Measurements from ENCODE around the gene NFATC1. TPM values are rescaled to one million over a fixed set of nuclear protein-coding genes. Genes with fewer than 3 reads are reported as not detected.

Gene NFATC1
- total RNA-seq = 1 to 10 TPM; 2.9 to 4.4 TPM
- long read RNA-seq, partial matches to known transcripts = 5 of 6 reads
- long read RNA-seq, other reads (novel, unspliced or antisense) = 1 of 6 reads

GRCh38 chr18:79395761-79396404, at the start of gene NFATC1:
Gene NFATC1, plus strand, starts transcription at chr18:79395930. Its CDS starts 295 bp downstream, at chr18:79396225.
- DNase-seq (peak in 1 of 2 donors; percentile 64), ATAC-seq (no peak)
- intact Hi-C loops (cut with DNase I, micrococcal nuclease) = no loop called here

- intact Hi-C loops (cut with DNase I, micrococcal nuclease) = no loop called here
- DNase-seq (no peak), ATAC-seq (no peak)
Measured at GRCh38 chr18:79345981-79346380, 49.7 kb upstream of the NFATC1 start.

DNA sequence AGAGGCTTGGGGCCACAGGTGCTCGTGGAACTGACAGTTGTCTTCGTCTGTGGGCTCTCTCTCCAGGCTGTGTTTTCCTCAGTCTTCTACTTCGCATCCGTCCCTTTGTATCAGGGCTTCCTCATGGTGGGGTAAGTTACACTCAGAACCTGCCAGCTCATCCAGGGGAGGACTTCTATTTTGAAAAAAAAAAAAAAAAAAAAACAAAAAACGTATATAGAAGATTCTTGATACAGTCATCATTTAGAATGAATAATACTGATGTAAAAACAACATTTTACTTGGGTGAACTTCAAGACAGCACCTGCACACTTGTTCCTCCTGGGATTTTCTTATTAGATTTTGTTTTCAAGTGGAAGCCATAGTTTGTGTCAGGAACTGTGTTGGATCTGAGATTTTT, 47.7 kb upstream of the NFATC1 start:
- no peak for ATAC-seq
- intact Hi-C loops (cut with DNase I, micrococcal nuclease) = no loop called here
- no peak for DNase-seq

- DNase-seq = no peak
- intact Hi-C loops (cut with DNase I, micrococcal nuclease) = no loop called here
- ATAC-seq = no peak
Measured at GRCh38 chr18:79352432-79352831, 43.3 kb upstream of the NFATC1 start.

- DNase-seq (no peak), ATAC-seq (no peak)
- intact Hi-C loops (cut with DNase I, micrococcal nuclease) = no loop called here
Measured at GRCh38 chr18:79353267-79353666, 42.5 kb upstream of the NFATC1 start.

DNA sequence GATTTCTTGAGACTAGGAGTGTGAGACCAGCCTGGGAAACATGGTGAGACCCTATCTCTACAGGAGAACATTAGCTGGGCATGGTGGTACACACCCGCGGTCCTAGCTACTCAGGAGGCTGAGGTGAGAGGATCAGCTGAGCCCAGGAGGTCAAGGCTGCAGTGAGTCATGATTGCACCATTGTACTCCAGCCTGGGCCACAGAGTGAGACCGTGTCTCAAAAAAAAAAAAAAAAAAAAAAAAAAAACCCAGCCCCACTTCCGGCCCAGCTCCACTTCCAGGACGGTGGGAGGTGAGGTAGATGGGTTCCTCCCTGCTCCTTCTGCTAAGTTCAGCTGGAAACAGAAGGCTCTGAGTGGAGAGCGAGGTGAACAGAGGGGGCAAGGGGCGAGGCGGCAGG, 41.4 kb upstream of the NFATC1 start:
- intact Hi-C loops (cut with DNase I, micrococcal nuclease) = no loop called here
- no peak for ATAC-seq
- DNase-seq = no peak

DNA sequence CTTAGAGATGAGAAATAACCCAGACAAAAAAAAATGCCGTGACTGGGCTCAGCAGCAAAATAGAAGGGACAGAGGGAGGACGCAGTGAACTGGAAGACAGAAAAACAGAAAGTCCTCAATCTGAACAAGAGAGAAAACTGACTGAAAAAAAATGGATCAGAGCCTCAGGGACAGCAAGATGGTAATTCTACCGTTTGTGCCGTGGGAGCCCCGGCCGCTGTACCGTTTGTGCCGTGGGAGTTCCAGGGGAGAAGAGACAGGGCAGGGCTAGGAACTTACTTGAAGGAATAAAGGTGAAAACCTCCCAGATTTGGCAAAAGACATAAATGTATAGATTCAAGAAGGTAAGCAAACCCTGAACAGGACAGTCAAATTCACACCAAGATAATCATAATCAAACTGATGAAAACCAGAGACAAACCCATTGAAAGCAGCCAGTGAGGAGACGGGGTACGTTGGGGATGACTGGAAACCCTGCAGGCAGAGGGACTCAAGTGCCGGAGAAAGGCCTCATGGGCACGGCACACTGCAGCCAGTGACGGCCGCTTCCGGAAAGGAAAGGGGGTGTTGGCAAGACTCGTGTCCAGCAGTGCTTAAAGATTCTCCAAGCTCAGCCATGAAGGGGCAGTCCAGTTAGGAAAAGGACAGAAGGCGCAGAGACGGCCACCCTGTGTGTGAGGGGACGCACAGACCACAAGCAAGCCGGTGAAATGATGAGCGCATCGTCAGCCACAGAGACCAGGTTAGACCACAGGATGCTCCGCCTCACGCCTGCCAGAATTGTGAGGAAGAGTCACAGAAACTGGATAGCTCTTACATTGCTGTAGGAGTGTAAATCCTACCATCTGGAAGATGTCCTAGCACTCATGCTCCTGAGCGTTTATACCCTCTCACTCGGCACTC, 40.0 kb upstream of the NFATC1 start:
- ATAC-seq (no peak), DNase-seq (no peak)
- intact Hi-C loops (cut with DNase I, micrococcal nuclease) = no loop called here

DNA sequence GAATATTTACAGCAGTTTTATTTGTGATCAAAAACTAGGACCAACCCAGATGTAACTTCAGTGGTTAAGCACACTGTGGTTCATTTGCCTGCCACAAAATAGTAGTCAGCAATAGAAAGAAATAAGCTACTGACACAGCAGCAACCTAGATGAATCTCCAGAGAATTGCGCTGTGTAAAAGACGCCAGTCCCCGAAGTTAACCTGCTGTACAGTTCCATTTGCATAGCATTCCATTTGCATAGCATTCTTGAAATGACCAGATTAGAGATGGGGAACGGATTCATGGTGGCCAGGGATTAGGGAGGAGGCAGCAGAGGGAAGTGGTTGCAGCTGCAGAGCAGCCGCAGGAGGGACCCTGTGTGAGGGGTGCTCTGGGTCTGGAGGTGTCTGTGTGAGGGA, 39.3 kb upstream of the NFATC1 start:
- no peak for ATAC-seq
- intact Hi-C loops (cut with DNase I, micrococcal nuclease) = no loop called here
- DNase-seq = no peak

GRCh38 chr18:79360933-79361332, 34.8 kb upstream of the NFATC1 start:
- ATAC-seq (no peak), DNase-seq (no peak)
- intact Hi-C loops (cut with DNase I, micrococcal nuclease) = no loop called here

DNA sequence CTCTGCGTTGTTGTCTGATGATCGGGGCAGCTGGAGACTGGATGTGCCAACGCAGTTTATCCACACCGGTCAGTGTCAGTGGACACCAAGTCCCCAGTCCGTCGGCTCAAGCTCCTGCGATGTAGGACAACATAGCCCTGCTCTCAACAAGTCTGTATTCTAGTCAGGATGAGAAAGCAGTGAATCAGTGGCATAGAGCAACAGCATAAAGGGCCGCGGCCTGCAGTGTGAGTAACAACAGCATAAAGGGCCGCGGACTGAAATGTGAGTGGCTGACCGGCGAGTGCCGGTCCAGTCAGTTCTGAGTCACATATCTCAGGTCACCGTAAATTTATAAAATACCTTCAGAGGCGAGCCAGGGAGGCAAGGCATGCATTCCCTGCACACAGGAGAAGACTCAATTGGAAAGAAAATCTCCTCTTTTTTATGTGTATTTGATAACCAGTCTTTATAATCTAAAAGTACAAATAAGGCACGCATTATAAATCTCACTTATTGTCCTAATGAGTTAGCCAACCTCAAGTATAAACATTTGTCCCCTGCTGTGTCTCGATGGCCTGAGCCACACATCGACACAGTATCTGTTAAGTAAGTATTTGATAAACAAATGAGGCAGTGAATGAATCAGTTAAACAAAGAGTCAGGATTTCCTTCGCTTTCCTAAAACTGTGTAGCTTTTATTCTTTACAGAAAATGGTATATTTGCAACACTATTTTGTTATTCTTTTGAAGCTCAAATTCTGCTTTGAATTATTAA, 33.8 kb upstream of the NFATC1 start:
- ATAC-seq (no peak), DNase-seq (no peak)
- intact Hi-C loops (cut with DNase I, micrococcal nuclease) = no loop called here

GRCh38 chr18:79365701-79366100, 30.0 kb upstream of the NFATC1 start:
- no peak for ATAC-seq
- intact Hi-C loops (cut with DNase I, micrococcal nuclease) = no loop called here
- no peak for DNase-seq

DNA sequence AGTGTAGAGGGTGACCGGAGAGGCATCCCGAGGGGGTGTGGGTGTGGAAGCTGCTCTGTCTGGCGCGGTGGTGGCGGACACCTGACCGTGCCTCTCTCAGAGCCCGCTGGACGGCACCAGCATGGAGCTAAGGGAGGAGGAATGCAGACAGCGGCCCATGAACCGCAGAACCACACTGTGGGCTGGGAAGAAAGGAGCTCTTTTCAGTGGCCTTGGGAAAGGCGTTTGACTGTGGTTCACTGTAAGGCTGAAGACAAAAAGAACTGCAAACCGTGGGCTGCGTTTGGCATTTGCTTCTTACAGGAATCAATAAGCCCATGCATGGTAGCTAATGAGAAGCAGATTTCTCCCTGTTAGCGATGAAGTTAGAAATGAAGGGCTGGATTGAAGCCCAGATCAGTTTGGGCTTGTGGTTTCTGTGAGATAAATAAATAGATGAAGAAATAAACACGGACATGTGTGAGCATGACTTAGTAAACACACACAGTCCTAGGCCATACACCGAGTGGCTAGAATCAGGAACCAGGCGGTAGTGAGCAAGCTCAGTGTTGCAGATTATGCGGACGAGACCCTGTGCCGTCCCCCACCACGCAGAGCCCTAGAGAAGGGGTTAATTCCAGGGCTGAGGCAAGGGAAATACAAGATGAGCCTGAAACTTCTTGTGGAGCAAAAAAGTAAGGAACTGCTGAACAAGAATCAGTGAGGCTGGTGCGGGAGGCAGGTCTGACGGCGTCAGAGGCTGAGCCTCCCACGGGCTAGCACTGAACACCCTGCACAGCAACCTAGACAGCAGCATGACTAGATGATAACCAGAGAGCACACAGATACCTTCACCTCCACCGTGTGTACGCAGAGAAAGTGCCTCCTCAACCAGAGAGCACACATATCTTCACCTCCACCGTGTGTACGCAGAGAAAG, 29.3 kb upstream of the NFATC1 start:
- ATAC-seq (no peak), DNase-seq (no peak)
- intact Hi-C loops (cut with DNase I, micrococcal nuclease) = no loop called here

GRCh38 chr18:79367480-79367879, 28.2 kb upstream of the NFATC1 start:
- intact Hi-C loops (cut with DNase I, micrococcal nuclease) = no loop called here
- DNase-seq (no peak), ATAC-seq (no peak)

- ATAC-seq (no peak), DNase-seq (no peak)
- intact Hi-C loops (cut with DNase I, micrococcal nuclease) = no loop called here
Measured at GRCh38 chr18:79367989-79368388, 27.7 kb upstream of the NFATC1 start.

DNA sequence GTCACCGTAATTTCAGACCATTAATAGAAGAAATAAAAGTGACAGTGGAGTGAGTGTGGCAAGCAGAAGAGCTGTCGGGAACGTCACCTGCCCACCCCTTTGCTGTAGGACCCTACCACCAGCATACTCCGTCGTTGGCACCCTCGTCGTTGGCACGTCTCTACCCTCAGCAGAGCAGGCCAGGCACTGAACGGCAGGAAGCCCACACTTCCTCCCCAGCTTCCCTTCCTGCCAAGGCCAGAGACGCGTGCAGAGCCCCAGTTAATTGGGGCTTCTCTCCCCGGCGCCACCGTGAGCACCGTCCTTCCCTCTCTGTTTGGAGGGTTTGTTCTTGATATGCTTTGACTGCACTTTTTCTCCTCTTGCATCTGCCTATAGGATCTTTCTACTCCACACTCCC, 27.0 kb upstream of the NFATC1 start:
- intact Hi-C loops (cut with DNase I, micrococcal nuclease) = no loop called here
- no peak for DNase-seq
- ATAC-seq = no peak

DNA sequence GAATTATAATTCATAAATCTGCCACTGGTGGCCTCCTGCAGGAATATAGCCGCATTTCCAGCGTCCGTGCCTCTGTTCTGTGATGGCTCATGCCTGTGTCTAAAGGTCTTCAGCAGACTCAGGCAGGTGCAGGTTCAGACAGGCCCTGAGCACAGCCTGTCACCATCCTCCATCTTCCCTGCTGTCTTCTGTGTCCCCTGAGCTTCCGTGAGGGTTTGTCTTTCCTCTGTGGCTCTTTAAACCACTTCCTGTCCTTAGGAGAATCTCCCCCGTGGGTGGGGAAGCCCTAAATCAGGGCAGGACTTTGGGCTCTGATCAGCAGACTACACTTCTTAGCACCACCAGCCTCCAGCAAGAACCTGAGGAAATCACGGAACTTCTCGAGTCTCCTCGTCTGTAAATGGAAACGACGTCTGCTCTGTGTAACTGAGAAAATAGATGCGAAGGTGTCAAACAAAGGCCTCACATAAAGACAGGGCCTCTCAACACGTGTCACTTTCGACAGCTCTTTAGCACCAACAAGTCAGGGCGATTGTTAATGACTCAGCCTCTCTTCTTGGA, 24.1 kb upstream of the NFATC1 start:
- intact Hi-C loops (cut with DNase I, micrococcal nuclease) = no loop called here
- DNase-seq (no peak), ATAC-seq (no peak)

- no peak for ATAC-seq
- intact Hi-C loops (cut with DNase I, micrococcal nuclease) = no loop called here
- no peak for DNase-seq
Measured at GRCh38 chr18:79372461-79372860, 23.3 kb upstream of the NFATC1 start.

- DNase-seq (no peak), ATAC-seq (no peak)
- intact Hi-C loops (cut with DNase I, micrococcal nuclease) = no loop called here
Measured at GRCh38 chr18:79372991-79373390, 22.7 kb upstream of the NFATC1 start.
